AG09309 (cell line): ENCODE data around the gene PCSK5.

Experiments used
- DNase-seq: peaks from one replicate; pipeline ENCODE4 v3.0.0-alpha.2; 2010; ENCODE audit warnings: low read depth
- H3K4me3 ChIP-seq: 2 replicates; pipeline ENCODE4 v1.5.1; 2011; ENCODE audit warnings: mild to moderate bottlenecking, low read depth, low read length, moderate library complexity; ENCODE audit not compliant: control insufficient read depth
- CTCF ChIP-seq: IDR thresholded peaks from 2 replicates; pipeline ENCODE4 v1.5.1; 2011; ENCODE audit warnings: mild to moderate bottlenecking, low read depth, low read length, inconsistent platforms; ENCODE audit not compliant: insufficient read depth, control insufficient read depth; ENCODE audit errors: missing control alignments

The PCSK5 gene

GRCh38 chr9:76333964-76334363 lies 443.5 kb downstream of the PCSK5 start:
- no peak for DNase-seq
- no peak overlapping the region for H3K4me3 ChIP-seq
- TF ChIP-seq CTCF = no peak

DNA sequence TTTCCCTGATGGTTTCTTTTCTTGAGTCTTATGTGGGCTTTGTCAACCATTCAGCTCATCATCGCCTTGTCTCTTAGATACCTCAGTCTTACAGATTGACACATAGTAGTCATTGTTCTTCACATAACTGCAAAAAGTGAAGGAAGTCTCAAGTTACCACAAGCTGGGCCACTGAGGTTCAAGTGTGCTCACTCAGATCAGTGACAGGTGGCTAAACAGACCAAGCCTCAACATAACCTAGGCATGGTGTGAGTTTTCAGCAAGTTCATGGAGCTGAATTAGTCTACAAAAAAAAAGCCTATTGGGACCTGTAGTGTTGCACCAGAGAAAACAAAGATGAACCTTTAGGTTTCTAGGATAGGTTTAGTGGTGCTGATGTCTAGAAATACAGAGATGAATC lies 445.6 kb downstream of the PCSK5 start:
- no peak for DNase-seq
- H3K4me3 ChIP-seq = no peak overlapping the region

DNA sequence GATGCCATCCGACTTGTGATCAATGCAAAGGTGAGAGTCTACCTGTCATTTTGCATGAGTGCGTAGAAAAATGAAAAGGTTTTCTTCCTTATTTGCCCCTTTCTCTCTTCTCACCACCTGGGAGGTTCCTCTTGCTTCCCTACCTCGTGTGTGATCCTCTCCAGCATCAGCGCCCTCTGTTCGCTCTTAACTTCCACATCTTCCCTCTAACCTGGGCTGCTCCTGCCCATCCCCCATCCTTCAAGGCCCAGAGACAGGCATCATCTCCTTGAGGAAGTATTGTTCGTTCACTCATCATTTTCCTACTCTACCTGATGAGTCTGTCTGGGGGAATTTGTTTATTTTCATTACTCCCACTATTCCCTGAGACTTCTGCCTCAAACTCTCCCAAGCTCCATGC lies 447.9 kb downstream of the PCSK5 start:
- DNase-seq = no peak
- TF ChIP-seq CTCF = no peak
- no peak overlapping the region for H3K4me3 ChIP-seq

More for the DNA sequence above, 445.6 kb downstream of the PCSK5 start:
- TF ChIP-seq CTCF = no peak

DNA sequence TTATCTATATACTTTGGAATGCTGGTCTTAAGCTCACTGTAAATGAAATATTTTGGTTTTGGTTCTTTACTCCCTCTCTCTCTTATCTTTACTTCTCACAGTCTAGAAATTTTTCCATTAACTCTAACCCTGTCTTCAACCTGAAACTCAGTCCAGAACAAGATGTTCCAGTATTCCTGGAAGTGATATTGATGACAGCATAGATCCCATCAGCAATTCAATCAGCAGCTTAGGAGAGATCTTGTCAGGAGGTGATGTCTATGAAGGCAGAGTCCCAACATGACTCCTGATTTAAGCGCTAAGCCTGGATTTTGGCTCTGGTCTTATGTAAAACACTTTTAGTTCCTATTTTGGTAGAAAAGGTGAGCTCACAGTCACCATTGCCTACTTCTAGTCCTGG lies 451.1 kb downstream of the PCSK5 start:
- TF ChIP-seq CTCF = no peak
- H3K4me3 ChIP-seq = no peak overlapping the region
- no peak for DNase-seq

DNA sequence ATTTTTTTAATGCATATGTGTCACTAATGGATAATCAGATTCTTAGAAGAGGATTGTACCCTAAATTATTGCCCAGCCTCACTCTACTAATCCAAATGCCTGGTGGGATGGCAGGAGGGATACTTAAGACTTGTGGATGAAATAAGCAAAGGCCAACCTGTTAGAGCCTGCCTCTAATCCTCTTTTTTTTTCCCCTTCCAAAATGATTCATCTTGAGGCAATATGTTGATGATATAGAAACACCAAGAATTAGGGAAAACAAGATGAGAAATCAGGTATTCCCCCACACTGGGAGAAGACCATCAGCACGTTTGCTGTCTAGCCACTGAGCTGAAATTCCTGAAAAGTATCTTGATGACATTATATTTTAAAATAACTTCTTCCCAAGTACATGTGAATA lies 451.7 kb downstream of the PCSK5 start:
- DNase-seq = no peak
- no peak for TF ChIP-seq CTCF
- no peak overlapping the region for H3K4me3 ChIP-seq

DNA sequence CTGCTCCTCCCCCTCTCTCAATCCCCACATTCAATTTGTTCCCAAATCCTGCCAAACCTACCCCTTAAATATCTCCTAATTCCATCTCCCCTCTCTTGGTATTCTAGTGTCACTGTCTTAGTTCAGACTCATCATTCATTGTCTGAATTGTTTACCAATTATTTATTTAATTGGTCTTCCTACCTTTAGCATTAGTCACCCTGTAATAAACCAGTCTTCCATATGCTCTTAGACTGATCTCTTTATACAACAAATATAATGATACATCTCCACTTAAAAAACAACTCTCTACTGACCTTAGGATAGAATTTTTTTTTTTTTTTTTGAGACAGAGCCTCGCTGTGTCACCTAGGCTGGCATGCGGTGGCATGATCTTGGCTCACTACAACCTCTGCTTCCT lies 452.4 kb downstream of the PCSK5 start:
- H3K4me3 ChIP-seq = no peak overlapping the region
- no peak for DNase-seq
- no peak for TF ChIP-seq CTCF

- DNase-seq = no peak
- TF ChIP-seq CTCF = no peak
- H3K4me3 ChIP-seq = no peak overlapping the region
Observed at GRCh38 chr9:76349865-76350264, 459.4 kb downstream of the PCSK5 start.
